GM12891 (cell line): ENCODE data around the gene ICAM3.

Experiments
- DNase-seq: peaks from one replicate; pipeline ENCODE4 v3.0.0; 2011; ENCODE audit warnings: low spot score; ENCODE audit not compliant: insufficient read length
- FAIRE-seq: peaks from 2 replicates; lab custom pipeline; 2011; peaks lifted over from hg19 to GRCh38; lab: Jason Lieb, UNC
- PAX5 ChIP-seq: IDR thresholded peaks from 2 replicates; pipeline ENCODE4 v1.6.1; 2011; ENCODE audit warnings: low read length, moderate library complexity, mild to moderate bottlenecking; ENCODE audit not compliant: insufficient read depth, severe bottlenecking
- POLR2A ChIP-seq: IDR thresholded peaks from 2 replicates; pipeline ENCODE4 v1.6.1; 2011; ENCODE audit warnings: low read depth, low read length, control low read depth
- POLR2AphosphoS5 ChIP-seq: IDR thresholded peaks from 2 replicates; pipeline ENCODE4 v1.6.1; 2011; ENCODE audit warnings: low read depth, low read length, control low read depth
- POU2F2 ChIP-seq: IDR thresholded peaks from 2 replicates; pipeline ENCODE4 v1.6.1; 2011; ENCODE audit warnings: low read depth, mild to moderate bottlenecking, control low read depth, low read length, moderate library complexity
- SPI1 ChIP-seq: IDR thresholded peaks from 2 replicates; pipeline ENCODE4 v1.6.1; 2011; ENCODE audit warnings: low read depth, low read length, control low read depth
- TAF1 ChIP-seq: IDR thresholded peaks from 2 replicates; pipeline ENCODE4 v1.6.1; 2011; ENCODE audit warnings: low read depth, low read length, control low read depth

ICAM3 gene

DNA sequence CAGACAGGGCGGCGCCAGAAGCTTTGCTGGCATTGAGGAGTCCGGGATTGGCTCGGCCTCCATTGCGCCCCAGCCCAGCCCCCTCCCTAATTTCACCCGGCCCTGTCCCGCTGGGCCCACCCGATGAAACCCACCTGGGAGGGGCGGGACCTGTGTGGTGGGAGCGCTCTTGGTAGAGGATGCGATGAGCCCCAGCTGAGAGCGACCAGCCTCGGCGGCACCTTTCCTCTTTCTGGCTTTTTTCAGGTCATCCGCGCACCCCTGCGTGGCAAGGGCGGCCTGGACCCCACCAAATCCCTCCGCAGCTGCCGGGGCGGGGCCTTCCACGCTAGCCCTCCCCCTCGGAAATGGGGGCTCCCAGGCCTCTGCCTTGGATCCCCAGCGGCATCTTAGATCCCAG lies 30.0 kb downstream of the ICAM3 start, which contains the start of gene ZGLP1:
TSS of gene ZGLP1 (minus strand) at position 393 of the 400 bp plus-strand sequence.
- FAIRE-seq (no peak), DNase-seq (no peak)
- TF ChIP-seq POLR2AphosphoS5: no peak
- no peak for TF ChIP-seq PAX5
- no peak for TF ChIP-seq SPI1
- TF ChIP-seq TAF1: no peak
- no peak for TF ChIP-seq POLR2A
- TF ChIP-seq POU2F2: no peak

DNA sequence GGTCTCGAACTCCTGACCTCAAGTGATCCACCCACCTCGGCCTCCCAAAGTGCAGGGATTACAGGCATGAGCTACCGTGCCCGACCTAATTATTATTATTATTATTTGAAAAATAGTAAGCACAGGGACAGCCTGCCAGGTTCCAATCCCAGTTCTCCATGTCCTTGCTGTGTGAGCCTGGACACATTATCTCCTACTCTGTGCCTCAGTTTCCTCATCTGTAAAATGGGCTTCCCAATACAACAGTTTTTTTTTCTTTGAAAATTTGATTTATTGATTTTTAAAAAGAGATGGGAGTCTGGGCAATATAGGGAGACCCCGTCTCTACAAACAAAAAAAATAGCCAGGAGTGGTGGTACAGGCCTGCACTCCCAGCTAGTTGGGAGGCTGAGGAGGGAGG lies 33.1 kb downstream of the ICAM3 start:
- DNase-seq: no peak
- TF ChIP-seq POU2F2: no peak
- FAIRE-seq: no peak

DNA sequence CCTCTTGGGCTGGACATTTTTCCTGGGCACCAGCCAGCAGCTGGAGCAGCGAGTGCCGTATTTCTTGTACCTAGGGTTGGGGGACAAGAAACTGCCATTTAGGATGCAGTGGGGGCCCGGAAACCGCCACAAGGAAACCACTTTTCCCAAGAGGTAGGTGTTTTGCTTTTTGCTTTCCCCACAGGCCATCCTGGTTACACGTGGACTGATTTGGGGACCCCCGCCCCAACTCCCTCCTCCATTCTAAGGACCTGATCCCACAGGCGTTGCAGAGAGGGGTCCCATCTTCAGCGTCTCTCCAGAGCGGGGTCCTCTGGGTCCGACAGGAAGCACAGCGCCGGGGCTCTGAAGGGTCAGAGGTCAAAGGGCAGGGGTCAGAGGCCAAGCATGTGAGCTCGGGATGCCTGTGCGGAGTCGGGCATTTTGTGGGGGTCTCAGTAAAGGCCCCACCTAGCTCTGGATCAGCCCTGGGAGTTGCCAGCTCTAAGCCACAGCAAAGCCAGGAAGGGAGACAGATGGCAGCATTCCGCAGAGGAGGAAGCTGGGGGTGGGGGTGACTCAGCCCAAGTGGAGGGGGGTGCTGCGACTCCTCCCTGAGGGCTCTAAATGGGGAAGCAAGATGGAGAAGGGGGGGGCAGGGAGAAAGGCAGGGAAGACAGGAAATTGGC lies 34.2 kb downstream of the ICAM3 start:
- TF ChIP-seq PAX5 (no peak), SPI1 (no peak), POU2F2 (no peak)
- no peak for FAIRE-seq
- DNase-seq: no peak

DNA sequence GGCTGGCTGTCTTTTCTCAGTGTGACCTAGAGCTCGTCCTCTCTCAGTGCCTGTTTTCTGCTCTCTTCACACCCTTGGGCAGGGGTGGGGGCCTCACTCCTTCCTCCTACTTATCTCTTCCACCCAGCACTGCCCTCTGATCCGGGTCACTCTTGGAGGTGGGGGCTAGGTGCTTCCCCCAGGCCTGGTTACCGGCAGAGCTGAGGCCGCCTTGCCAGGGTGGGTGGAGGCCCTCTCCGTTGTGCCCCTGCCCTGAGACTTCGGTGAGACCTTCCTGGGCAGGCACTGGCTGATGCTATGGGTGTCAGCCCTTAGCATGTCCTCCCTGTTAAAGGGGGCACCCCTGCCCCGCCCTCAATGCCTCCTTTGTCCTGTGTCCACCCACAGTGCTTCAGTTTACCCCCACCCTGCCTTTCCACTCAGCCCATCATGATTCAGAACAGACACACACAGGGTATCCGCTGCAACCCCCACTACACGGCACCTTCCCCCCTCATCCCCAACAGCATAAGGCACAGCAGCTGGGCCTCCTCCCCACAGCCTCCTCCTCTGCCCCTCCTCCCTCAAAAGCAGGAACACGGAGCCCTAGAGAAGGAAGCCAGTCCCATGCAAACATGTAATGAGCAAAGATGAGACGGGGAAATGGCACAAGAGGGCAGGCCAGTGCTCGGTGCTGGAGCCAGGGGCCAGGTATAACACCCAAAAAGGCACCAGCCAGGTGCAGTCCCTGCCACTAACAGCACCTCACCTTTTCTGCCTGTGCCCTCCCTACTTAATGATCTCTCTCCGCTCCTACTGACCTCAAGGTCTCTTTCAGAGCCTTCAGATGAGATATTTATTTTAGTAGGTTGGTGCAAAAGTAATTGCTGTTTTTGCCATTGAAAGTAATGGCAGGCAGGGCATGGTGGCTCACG lies 39.6 kb downstream of the ICAM3 start:
- no peak for TF ChIP-seq POLR2AphosphoS5
- no peak for DNase-seq
- FAIRE-seq: no peak

DNA sequence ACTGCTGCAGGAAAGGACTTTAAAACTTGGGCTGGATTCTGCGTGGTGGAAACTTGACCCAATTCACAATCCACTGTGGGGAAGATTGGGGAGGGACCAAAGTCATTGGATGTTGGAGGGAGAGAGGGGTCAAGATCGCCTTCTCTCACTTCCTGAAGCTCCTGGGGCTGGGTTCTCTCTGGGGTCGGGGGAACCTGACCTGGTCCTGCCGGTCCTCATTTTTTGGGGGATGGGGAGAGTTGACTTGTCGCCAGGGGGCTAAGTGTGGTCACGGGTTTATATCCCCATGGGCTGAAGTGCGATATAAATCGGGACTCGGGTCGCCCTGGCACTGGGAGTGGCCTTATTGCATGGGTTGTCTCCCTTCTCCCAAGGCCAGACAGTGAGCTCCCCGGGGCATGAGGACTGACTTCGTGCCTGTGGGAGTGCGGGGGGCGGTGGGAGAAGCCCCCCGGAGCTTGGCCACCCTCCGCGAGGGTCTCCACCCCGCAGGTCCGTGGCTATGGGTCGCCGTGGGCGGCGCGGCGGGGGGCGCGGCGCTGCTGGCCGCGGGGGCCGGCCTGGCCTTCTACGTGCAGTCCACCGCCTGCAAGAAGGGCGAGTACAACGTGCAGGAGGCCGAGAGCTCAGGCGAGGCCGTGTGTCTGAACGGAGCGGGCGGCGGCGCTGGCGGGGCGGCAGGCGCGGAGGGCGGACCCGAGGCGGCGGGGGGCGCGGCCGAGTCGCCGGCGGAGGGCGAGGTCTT lies 43.4 kb downstream of the ICAM3 start:
- DNase-seq (no peak), FAIRE-seq (no peak)
- TF ChIP-seq PAX5 (no peak), SPI1 (no peak)

DNA sequence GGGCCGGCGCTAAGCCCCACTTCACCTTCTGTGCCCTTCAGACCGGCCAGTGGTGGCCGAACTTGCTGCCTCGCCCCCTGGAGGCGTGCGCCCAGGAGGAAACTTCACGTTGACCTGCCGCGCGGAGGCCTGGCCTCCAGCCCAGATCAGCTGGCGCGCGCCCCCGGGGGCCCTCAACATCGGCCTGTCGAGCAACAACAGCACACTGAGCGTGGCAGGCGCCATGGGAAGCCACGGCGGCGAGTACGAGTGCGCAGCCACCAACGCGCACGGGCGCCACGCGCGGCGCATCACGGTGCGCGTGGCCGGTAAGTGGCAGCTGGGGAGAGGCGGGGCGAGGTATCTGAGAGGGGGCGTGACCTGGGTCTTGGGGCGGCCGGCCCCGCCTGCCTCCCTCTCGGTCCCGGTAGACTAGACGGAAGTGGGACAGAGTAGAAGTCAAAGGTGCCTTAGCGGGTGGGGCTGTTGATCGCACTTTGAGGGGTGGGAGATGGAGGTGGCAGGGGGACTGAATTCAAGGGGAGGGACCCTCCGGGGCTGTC lies 44.0 kb downstream of the ICAM3 start:
- peak; percentile 87 for DNase-seq
- TF ChIP-seq POLR2A (no peak), SPI1 (peak; percentile 45), TAF1 (no peak), POLR2AphosphoS5 (no peak), PAX5 (no peak), POU2F2 (no peak)
- peak; percentile 92 for FAIRE-seq

DNA sequence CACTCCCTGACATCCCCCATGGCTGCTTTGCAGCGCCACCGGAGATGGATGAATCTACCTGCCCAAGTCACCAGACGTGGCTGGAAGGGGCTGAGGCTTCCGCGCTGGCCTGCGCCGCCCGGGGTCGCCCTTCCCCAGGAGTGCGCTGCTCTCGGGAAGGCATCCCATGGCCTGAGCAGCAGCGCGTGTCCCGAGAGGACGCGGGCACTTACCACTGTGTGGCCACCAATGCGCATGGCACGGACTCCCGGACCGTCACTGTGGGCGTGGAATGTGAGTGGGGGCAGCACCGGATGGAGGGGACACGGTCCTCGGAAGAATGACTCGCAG lies 45.1 kb downstream of the ICAM3 start:
- DNase-seq: no peak
- TF ChIP-seq POU2F2: no peak
- TF ChIP-seq POLR2AphosphoS5: no peak
- no peak for TF ChIP-seq PAX5
- TF ChIP-seq POLR2A: no peak
- TF ChIP-seq SPI1: no peak
- no peak for TF ChIP-seq TAF1
- FAIRE-seq: no peak

DNA sequence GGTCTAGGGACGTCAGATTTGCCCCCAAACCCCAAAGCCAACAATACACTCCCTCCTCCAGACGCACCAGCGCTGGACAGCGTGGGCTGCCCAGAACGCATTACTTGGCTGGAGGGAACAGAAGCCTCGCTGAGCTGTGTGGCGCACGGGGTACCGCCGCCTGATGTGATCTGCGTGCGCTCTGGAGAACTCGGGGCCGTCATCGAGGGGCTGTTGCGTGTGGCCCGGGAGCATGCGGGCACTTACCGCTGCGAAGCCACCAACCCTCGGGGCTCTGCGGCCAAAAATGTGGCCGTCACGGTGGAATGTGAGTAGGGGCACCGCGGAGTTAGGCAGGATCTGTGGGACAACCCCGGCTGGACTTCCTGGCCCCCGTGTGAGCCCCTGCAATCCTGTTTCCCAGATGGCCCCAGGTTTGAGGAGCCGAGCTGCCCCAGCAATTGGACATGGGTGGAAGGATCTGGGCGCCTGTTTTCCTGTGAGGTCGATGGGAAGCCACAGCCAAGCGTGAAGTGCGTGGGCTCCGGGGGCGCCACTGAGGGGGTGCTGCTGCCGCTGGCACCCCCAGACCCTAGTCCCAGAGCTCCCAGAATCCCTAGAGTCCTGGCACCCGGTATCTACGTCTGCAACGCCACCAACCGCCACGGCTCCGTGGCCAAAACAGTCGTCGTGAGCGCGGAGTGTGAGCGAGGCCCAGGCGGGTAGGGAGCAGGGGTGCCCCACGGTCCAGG lies 45.6 kb downstream of the ICAM3 start:
- no peak for FAIRE-seq
- DNase-seq: no peak

DNA sequence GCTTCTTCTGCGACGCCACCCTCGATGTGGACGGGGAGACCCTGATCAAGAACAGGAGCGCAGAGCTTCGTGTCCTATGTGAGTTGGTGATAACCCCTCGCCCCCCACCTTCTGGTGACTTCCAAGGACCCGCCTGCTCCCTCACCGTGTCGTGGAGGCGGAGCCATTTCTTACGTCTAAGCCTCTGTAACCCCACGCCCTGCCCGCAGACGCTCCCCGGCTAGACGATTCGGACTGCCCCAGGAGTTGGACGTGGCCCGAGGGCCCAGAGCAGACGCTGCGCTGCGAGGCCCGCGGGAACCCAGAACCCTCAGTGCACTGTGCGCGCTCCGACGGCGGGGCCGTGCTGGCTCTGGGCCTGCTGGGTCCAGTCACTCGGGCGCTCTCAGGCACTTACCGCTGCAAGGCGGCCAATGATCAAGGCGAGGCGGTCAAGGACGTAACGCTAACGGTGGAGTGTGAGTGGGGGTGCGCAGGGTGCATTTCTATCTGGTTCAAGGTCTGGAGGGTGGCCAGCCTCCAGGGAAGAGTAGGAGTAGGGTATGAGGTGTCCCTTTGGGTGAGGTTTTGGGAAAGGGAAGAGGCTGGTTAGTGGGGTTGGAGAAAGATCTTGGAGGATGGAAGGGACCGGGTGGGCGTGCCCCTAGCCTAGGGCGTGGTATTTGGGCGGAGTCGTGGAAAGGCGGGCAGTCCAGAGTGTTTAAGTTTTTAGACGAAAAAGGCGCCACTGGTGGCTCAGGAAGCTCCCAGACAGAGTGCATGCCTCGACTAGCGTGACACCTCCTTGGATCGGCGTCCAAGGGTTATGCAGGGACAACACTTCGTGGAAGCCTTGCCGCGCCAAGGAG lies 46.4 kb downstream of the ICAM3 start:
- DNase-seq (no peak), FAIRE-seq (no peak)
- TF ChIP-seq PAX5: no peak
- no peak for TF ChIP-seq POLR2A
- TF ChIP-seq TAF1: no peak
- no peak for TF ChIP-seq POLR2AphosphoS5
- no peak for TF ChIP-seq POU2F2
- TF ChIP-seq SPI1: no peak

More for the DNA sequence above, 45.6 kb downstream of the ICAM3 start:
- no peak for TF ChIP-seq POU2F2
- no peak for TF ChIP-seq SPI1
- TF ChIP-seq TAF1: no peak
- TF ChIP-seq POLR2A: no peak
- TF ChIP-seq PAX5: no peak
- TF ChIP-seq POLR2AphosphoS5: no peak
